ENCODE measurements around the gene AVPR1B. TPM values are rescaled to one million over a fixed set of nuclear protein-coding genes. Genes with fewer than 3 reads are reported as not detected.

Gene AVPR1B
- total RNA-seq, 1 experiment from 2014 or later = not detected

DNA sequence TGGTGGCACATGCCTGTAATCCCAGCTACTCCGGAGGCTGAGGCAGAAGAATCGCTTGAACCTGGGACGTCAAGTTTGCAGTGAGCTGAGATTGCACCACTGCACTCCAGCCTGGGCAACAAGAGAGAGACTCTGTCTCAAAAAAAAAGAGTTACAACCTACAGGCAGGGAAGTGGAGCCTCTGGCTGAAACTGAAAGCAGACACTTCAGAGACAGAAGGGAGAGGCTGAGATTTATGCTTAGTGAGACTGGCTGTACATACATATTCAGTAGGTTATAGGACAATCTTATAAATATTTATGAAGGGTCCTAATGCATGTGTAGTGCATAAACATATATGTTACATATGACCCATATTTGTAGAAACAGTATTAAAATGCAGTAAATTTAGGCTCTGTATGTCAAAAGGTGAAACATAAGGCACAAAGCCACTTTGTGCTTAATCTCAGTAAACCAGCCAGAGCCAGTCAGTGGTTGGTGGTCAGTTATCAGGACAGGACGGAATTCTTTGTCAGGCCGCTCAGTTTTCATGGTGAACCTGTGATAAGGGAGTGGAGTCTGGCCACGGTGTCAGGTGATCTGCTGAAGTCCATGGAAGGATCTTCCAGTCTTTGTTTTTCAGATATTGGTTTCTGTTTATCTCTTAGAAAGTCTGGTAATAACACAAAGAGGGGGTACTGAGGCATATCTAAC, 50.6 kb downstream of the AVPR1B start:
- Mint-ChIP-seq H3K36me3 (ENCODE audit: insufficient read depth in 1 of 3, low read depth in 3 of 3) (peaks cover 6 to 10% (median 9%) of the 10 kb centered on the region in 3 experiments), H3K27ac (no peak overlapping the region), H3K4me1 (peaks cover 0 to 11% of the 10 kb centered on the region in 2 experiments; a peak in 2 of 4 replicates), H3K4me3 (no peak overlapping the region), H3K27me3 (ENCODE audit: low read depth) (peaks cover 8% of the 10 kb centered on the region), H3K9me3 (peaks cover 14 to 18% of the 10 kb centered on the region in 2 experiments)
- Histone ChIP-seq H3T11ph (ENCODE audit: low read length) (no peak overlapping the region), H2AK5ac (ENCODE audit: insufficient read length, low read length) (no peak overlapping the region), H3K4ac (ENCODE audit: low read depth, low read length) (no peak overlapping the region), H3K18ac (ENCODE audit: insufficient read length, low read depth, low read length) (no peak overlapping the region), H3K9ac (ENCODE audit: extremely low read depth, insufficient read length, low read length) (no peak overlapping the region), H2BK20ac (ENCODE audit: low read depth, low read length, poor library complexity, severe bottlenecking) (no peak overlapping the region), H3K56ac (ENCODE audit: insufficient read length, low read depth, low read length) (no peak overlapping the region), H2BK15ac (ENCODE audit: low read depth, low read length) (no peak overlapping the region), H4K5ac (ENCODE audit: insufficient read length, low read depth, low read length) (no peak overlapping the region), H2BK5ac (ENCODE audit: insufficient read length, low read length) (no peak overlapping the region), H3K9me3 (ENCODE audit: control insufficient read depth, low read depth, low read length) (no peaks in the 10 kb centered on the region), H2AFZ (ENCODE audit: low read length) (no peak overlapping the region), H3K79me1 (ENCODE audit: insufficient read depth, low read depth, low read length, poor library complexity, severe bottlenecking) (no peaks in the 10 kb centered on the region), H4K91ac (ENCODE audit: insufficient read length, low read depth, low read length) (no peak overlapping the region), H3K14ac (ENCODE audit: insufficient read depth, low read length) (no peak overlapping the region), H3K27me3 (ENCODE audit: insufficient read depth, low read length) (no peaks in the 10 kb centered on the region), H4K20me1 (ENCODE audit: control insufficient read depth, insufficient read depth, insufficient read length) (no peaks in the 10 kb centered on the region), H2BK12ac (ENCODE audit: insufficient read length, low read depth, low read length) (no peak overlapping the region), H3K4me1 (ENCODE audit: insufficient read depth, low read length) (no peaks in the 10 kb centered on the region), H2BK120ac (ENCODE audit: low read depth, low read length, poor library complexity, severe bottlenecking) (no peak overlapping the region), H3K79me2 (ENCODE audit: insufficient read depth, low read length) (no peaks in the 10 kb centered on the region), H4K8ac (replicated peaks; ENCODE audit: insufficient read length, low read depth, low read length) (no peak overlapping the region), H3K27ac (ENCODE audit: insufficient read length, low read depth, low read length) (no peak overlapping the region), H3K23ac (ENCODE audit: insufficient read length, low read depth, low read length) (no peak overlapping the region), H3K4me2 (ENCODE audit: insufficient read depth, insufficient read length, low read length) (no peak overlapping the region), H3K23me2 (ENCODE audit: insufficient read length, low read depth, low read length, poor library complexity, severe bottlenecking) (no peaks in the 10 kb centered on the region)
- no CpG with 5 or more reads among the region's 6 CpGs for WGBS (ENCODE audit: extremely low coverage, insufficient read length, low lambda C conversion rate)
- no peak for DNase-seq
- TF ChIP-seq, protein P1, sequence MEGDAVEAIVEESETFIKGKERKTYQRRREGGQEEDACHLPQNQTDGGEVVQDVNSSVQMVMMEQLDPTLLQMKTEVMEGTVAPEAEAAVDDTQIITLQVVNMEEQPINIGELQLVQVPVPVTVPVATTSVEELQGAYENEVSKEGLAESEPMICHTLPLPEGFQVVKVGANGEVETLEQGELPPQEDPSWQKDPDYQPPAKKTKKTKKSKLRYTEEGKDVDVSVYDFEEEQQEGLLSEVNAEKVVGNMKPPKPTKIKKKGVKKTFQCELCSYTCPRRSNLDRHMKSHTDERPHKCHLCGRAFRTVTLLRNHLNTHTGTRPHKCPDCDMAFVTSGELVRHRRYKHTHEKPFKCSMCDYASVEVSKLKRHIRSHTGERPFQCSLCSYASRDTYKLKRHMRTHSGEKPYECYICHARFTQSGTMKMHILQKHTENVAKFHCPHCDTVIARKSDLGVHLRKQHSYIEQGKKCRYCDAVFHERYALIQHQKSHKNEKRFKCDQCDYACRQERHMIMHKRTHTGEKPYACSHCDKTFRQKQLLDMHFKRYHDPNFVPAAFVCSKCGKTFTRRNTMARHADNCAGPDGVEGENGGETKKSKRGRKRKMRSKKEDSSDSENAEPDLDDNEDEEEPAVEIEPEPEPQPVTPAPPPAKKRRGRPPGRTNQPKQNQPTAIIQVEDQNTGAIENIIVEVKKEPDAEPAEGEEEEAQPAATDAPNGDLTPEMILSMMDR (conservative IDR thresholded peaks at IDR 0.05) = no peak
